Activated naive CD4-positive, alpha-beta T cell treated with anti-CD3 and anti-CD28 coated beads, Interleukin-2, amount 10 ng/mL, durations not matched to agents 7 days and 5 days (primary cell): Measurements from ENCODE around the gene RBP5.

Experiments used
- CTCF ChIA-PET: fragments of 350-600 bp; sonication (Branson Sonifier 250); formaldehyde crosslinking; loops from one replicate; lab custom pipeline; 2021; ENCODE audit warnings: antibody characterized with exemption; lab: Charles Lee
- DNase-seq: peaks from one replicate; pipeline ENCODE4 v3.0.0-alpha.2; 2020
- H3K27ac Mint-ChIP-seq: one replicate; pipeline ENCODE4 v1.8.0; 2021; ENCODE audit warnings: mild to moderate bottlenecking, moderate library complexity, mixed read lengths
- H3K27me3 Mint-ChIP-seq: one replicate; pipeline ENCODE4 v1.8.0; 2021; ENCODE audit warnings: mild to moderate bottlenecking, mixed read lengths
- H3K36me3 Mint-ChIP-seq: one replicate; pipeline ENCODE4 v1.8.0; 2021; ENCODE audit warnings: mixed read lengths
- H3K4me1 Mint-ChIP-seq: one replicate; pipeline ENCODE4 v1.8.0; 2021; ENCODE audit warnings: mixed read lengths
- H3K4me3 Mint-ChIP-seq: one replicate; pipeline ENCODE4 v1.8.0; 2021; ENCODE audit warnings: mild to moderate bottlenecking, moderate library complexity, mixed read lengths
- H3K9me3 Mint-ChIP-seq: one replicate; pipeline ENCODE4 v1.8.0; 2021; ENCODE audit warnings: mixed read lengths

RBP5 gene

GRCh38 chr12:7142056-7142644, 13.5 kb upstream of the RBP5 start:
- Mint-ChIP-seq H3K4me3 (no peak overlapping the region), H3K27ac (no peak overlapping the region), H3K27me3 (no peaks in the 10 kb centered on the region), H3K4me1 (peaks cover 3% of the 10 kb centered on the region), H3K36me3 (peaks cover 73% of the 10 kb centered on the region), H3K9me3 (no peaks in the 10 kb centered on the region)
- peak; percentile 74 for DNase-seq
- CTCF ChIA-PET: interaction anchor here (2.0 to 2.7 kb wide), 3 partner anchors 12 to 47 kb away, joined by 6 to 16 read pairs (median 8); partner anchors contain the start of genes CLSTN3 and PEX5

- Mint-ChIP-seq H3K27ac (no peak overlapping the region), H3K27me3 (no peaks in the 10 kb centered on the region), H3K4me1 (peaks cover 3% of the 10 kb centered on the region), H3K9me3 (no peaks in the 10 kb centered on the region), H3K36me3 (peaks cover 75% of the 10 kb centered on the region), H3K4me3 (no peak overlapping the region)
- CTCF ChIA-PET: interaction anchor here (1.0 to 2.7 kb wide), 6 partner anchors 11 to 217 kb away, joined by 3 to 16 read pairs (median 6); partner anchors contain the start of genes C1RL, CLSTN3 and PEX5
- DNase-seq: no peak
Observed at GRCh38 chr12:7141351-7142005, 12.8 kb upstream of the RBP5 start.

- no peaks in the 10 kb centered on the region for H3K27me3 Mint-ChIP-seq
- no peak overlapping the region for H3K4me3 Mint-ChIP-seq
- DNase-seq: no peak
- CTCF ChIA-PET: interaction anchor here (1.0 kb wide), 1 partner anchor 50 kb away, joined by 4 read pairs; no protein-coding TSS in a partner anchor
- peaks cover 3% of the 10 kb centered on the region for H3K4me1 Mint-ChIP-seq
- H3K9me3 Mint-ChIP-seq: no peaks in the 10 kb centered on the region
- H3K36me3 Mint-ChIP-seq: peaks cover 76% of the 10 kb centered on the region
- H3K27ac Mint-ChIP-seq: no peak overlapping the region
Observed at GRCh38 chr12:7139200-7139599, 10.5 kb upstream of the RBP5 start.

- Mint-ChIP-seq H3K27me3 (no peaks in the 10 kb centered on the region), H3K4me1 (peaks cover 7% of the 10 kb centered on the region), H3K36me3 (peaks cover 80% of the 10 kb centered on the region), H3K4me3 (no peak overlapping the region), H3K27ac (no peak overlapping the region), H3K9me3 (no peaks in the 10 kb centered on the region)
- CTCF ChIA-PET: no interaction called here
- DNase-seq: no peak
Observed at GRCh38 chr12:7137908-7138307, 9.2 kb upstream of the RBP5 start.

- no peaks in the 10 kb centered on the region for H3K9me3 Mint-ChIP-seq
- no peak for DNase-seq
- H3K4me3 Mint-ChIP-seq: no peak overlapping the region
- CTCF ChIA-PET: interaction anchor here (1.0 kb wide), 1 partner anchor 8 kb away, joined by 6 read pairs; no protein-coding TSS in a partner anchor
- peaks cover 79% of the 10 kb centered on the region for H3K36me3 Mint-ChIP-seq
- H3K4me1 Mint-ChIP-seq: peaks cover 17% of the 10 kb centered on the region
- no peak overlapping the region for H3K27ac Mint-ChIP-seq
- H3K27me3 Mint-ChIP-seq: no peaks in the 10 kb centered on the region
Observed at GRCh38 chr12:7136676-7137075, 8.0 kb upstream of the RBP5 start.

GRCh38 chr12:7136071-7136470, 7.4 kb upstream of the RBP5 start:
- Mint-ChIP-seq H3K4me3 (no peak overlapping the region), H3K36me3 (peaks cover 75% of the 10 kb centered on the region), H3K27ac (no peak overlapping the region), H3K9me3 (no peaks in the 10 kb centered on the region), H3K4me1 (peaks cover 23% of the 10 kb centered on the region), H3K27me3 (no peaks in the 10 kb centered on the region)
- DNase-seq: no peak
- CTCF ChIA-PET: interaction anchor here (1.0 kb wide), 1 partner anchor 8 kb away, joined by 6 read pairs; no protein-coding TSS in a partner anchor

- Mint-ChIP-seq H3K36me3 (peaks cover 69% of the 10 kb centered on the region), H3K27me3 (no peaks in the 10 kb centered on the region), H3K4me3 (no peak overlapping the region)
Observed at GRCh38 chr12:7134396-7135166, 5.9 kb upstream of the RBP5 start.

GRCh38 chr12:7131502-7131866, 2.8 kb upstream of the RBP5 start:
- Mint-ChIP-seq H3K27me3 (peaks cover 8% of the 10 kb centered on the region), H3K4me1 (peaks cover 47% of the 10 kb centered on the region), H3K36me3 (peaks cover 47% of the 10 kb centered on the region), H3K9me3 (no peaks in the 10 kb centered on the region), H3K4me3 (peak overlapping the region; percentile 99), H3K27ac (peak overlapping the region; percentile 91)
- CTCF ChIA-PET: interaction anchor here (2.1 kb wide), 1 partner anchor 10 kb away, joined by 8 read pairs; no protein-coding TSS in a partner anchor
- peak; percentile 74 for DNase-seq

More at GRCh38 chr12:7134396-7135166, 5.9 kb upstream of the RBP5 start:
- Mint-ChIP-seq H3K9me3 (no peaks in the 10 kb centered on the region), H3K27ac (peak overlapping the region; percentile 36), H3K4me1 (peaks cover 32% of the 10 kb centered on the region)
- CTCF ChIA-PET: interaction anchor here (0.7 to 1.4 kb wide), 2 partner anchors 10 to 29 kb away, joined by 3 read pairs; no protein-coding TSS in a partner anchor
- no peak for DNase-seq

- peak overlapping the region; percentile 99 for H3K4me3 Mint-ChIP-seq
- DNase-seq: peak; percentile 74
- H3K36me3 Mint-ChIP-seq: peaks cover 47% of the 10 kb centered on the region
- H3K4me1 Mint-ChIP-seq: peaks cover 47% of the 10 kb centered on the region
- peaks cover 8% of the 10 kb centered on the region for H3K27me3 Mint-ChIP-seq
- H3K9me3 Mint-ChIP-seq: no peaks in the 10 kb centered on the region
- H3K27ac Mint-ChIP-seq: peak overlapping the region; percentile 91
- CTCF ChIA-PET: interaction anchor here (1.5 to 2.1 kb wide), 2 partner anchors 10 to 23 kb away, joined by 3 to 8 read pairs; no protein-coding TSS in a partner anchor
Observed at GRCh38 chr12:7130701-7131501, 2.2 kb upstream of the RBP5 start.

GRCh38 chr12:7129872-7130691, 1.4 kb upstream of the RBP5 start, which contains the start of gene CLSTN3:
Gene CLSTN3, plus strand, starts transcription at chr12:7130371. Its CDS starts 278 bp downstream, at chr12:7130649.
- DNase-seq: peak; percentile 92
- Mint-ChIP-seq H3K36me3 (peaks cover 39% of the 10 kb centered on the region), H3K27me3 (peaks cover 8% of the 10 kb centered on the region), H3K4me3 (peak within 1 kb of the TSS; percentile 99), H3K9me3 (no peaks in the 10 kb centered on the region), H3K4me1 (peaks cover 47% of the 10 kb centered on the region), H3K27ac (peak within 1 kb of the TSS; percentile 91)
- CTCF ChIA-PET: interaction anchor here (1.5 to 2.1 kb wide), 2 partner anchors 11 to 22 kb away, joined by 3 to 8 read pairs; no protein-coding TSS in a partner anchor

GRCh38 chr12:7129287-7129871, 690 bp upstream of the RBP5 start:
- peaks cover 8% of the 10 kb centered on the region for H3K27me3 Mint-ChIP-seq
- H3K4me3 Mint-ChIP-seq: peak overlapping the region; percentile 99
- H3K36me3 Mint-ChIP-seq: peaks cover 32% of the 10 kb centered on the region
- peaks cover 47% of the 10 kb centered on the region for H3K4me1 Mint-ChIP-seq
- no peaks in the 10 kb centered on the region for H3K9me3 Mint-ChIP-seq
- DNase-seq: no peak
- CTCF ChIA-PET: interaction anchor here (2.1 kb wide), 1 partner anchor 12 kb away, joined by 8 read pairs; no protein-coding TSS in a partner anchor
- H3K27ac Mint-ChIP-seq: peak overlapping the region; percentile 91

GRCh38 chr12:7127916-7128626, 618 bp downstream of the RBP5 start:
- Mint-ChIP-seq H3K27ac (no peak overlapping the region), H3K4me1 (peaks cover 43% of the 10 kb centered on the region), H3K27me3 (peaks cover 8% of the 10 kb centered on the region), H3K9me3 (no peaks in the 10 kb centered on the region), H3K4me3 (peak overlapping the region; percentile 5), H3K36me3 (peaks cover 20% of the 10 kb centered on the region)
- no peak for DNase-seq
- CTCF ChIA-PET: interaction anchor here (0.9 kb wide), 1 partner anchor 20 kb away, joined by 3 read pairs; no protein-coding TSS in a partner anchor
